Fibroblast of lung (primary cell): ENCODE data around the gene SMIM38.

Experiments
- CTCF ChIP-seq, 2 donors: IDR thresholded peaks in 1 of 2; conservative IDR thresholded peaks in 1 of 2; 1 replicate in 1 of 2; 2 replicates in 1 of 2; pipeline ENCODE4 v1.5.1; 2011 to 2012; ENCODE audit warnings: low read length in 2 of 2, control low read depth in 1 of 2, inconsistent platforms in 1 of 2, low read depth in 1 of 2, mild to moderate bottlenecking in 1 of 2
- EZH2 ChIP-seq: IDR thresholded peaks from 2 replicates; pipeline ENCODE4 v1.5.1; 2012; ENCODE audit warnings: low read length, control low read depth, mild to moderate bottlenecking; ENCODE audit errors: missing control alignments

- TF ChIP-seq CTCF (conservative IDR thresholded peaks at IDR 0.05 in 1 of 2, IDR thresholded peaks at IDR 0.05 in 1 of 2; ENCODE audit: low read depth in 1 of 2, low read length in 2 of 2): no peak
- TF ChIP-seq EZH2: no peak
These were observed 37.9 kb downstream of the SMIM38 start for GRCh38 chr11:69193629-69194028.
